Cerebellar nuclear complex (tissue), 1 donor: ENCODE results near the gene ACTG2.
"Not testable (repeated sequence)": the region's sequence is repeated elsewhere in the genome, so short reads cannot be mapped to it uniquely, and the experiment has no call there.

Experiments
- DNase-seq, 2 experiments: peaks; one replicate each; lab custom pipeline; 2025; lab: John Stamatoyannopoulos, UW

ACTG2 gene

DNA sequence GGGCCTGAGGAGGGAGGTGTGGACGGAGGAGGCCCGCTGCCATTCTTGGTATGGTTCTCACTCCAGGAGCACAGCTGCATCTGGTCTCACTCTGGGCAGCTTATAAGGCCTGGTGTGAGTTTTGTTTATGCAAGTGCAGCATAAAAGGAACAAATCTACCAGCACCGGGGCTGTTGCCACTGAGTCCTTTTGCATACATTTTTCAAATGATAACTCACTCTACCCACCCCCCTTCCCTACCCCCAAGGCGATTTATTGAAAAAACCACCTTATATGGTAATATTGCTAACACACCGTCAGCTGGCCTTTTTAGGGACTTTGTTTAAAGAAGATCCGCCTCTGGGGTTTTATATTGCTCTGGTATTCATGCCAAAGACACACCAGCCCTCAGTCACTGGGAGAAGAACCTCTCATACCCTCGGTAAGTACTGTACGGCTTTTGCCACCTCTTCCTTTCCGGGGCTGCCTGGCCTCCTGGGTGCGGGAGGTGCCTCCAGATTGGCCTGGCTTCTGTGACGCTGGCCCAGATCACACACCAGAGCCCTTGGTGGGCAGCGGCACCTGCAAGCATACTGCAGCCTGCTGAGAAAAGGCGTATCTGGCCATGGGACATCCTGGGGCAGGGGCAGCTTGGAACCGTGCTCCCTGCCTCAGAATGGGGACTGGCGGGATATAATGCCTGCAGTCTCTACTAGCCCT, at the start of gene ACTG2:
TSS of gene ACTG2 (plus strand) at position 378 of the 699 bp plus-strand sequence. CDS start 8,304 bp downstream, outside the sequence.
- DNase-seq = no peak

- no peak for DNase-seq
These were observed 48.7 kb upstream of the ACTG2 start for GRCh38 chr2:73844087-73844486.

DNA sequence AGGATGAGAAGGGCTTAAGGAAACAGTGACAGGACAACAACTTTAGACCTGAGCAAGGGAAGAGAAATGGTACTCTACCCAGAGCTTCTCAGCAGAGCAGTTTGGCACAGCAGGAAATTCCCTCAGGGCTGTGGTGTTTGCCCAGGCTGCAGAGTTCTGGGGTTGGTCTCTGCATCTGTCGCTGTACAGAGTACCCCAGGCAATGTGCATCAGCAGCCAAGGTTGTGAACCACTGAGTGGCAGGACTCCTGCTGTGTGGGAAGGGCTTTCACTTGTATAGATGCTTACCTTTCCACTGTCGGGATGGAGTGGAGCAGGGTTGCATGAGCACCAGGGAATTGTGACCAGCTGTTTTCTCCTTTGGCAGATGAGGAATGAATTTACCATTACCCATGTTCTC, 42.8 kb upstream of the ACTG2 start:
- DNase-seq = no peak

DNA sequence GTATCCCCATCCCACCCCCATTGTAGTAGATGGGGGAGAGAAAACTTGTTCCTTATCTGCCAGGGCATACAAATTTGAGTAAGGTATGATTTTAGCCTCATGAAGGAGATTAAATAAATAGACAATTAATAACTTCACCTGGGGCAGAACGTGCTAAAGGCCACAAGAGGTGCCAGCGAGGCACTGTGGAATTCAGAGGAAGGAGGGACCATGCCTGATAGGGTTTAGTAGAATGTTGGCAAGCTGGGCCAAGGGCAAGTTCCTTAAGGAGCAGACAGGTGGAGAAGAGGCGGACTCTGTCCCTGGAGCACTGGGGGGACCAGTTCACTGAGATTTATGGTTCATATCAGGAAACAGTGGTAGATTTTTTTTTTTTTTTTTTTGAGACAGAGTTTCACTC, 41.5 kb upstream of the ACTG2 start:
- no peak for DNase-seq

DNA sequence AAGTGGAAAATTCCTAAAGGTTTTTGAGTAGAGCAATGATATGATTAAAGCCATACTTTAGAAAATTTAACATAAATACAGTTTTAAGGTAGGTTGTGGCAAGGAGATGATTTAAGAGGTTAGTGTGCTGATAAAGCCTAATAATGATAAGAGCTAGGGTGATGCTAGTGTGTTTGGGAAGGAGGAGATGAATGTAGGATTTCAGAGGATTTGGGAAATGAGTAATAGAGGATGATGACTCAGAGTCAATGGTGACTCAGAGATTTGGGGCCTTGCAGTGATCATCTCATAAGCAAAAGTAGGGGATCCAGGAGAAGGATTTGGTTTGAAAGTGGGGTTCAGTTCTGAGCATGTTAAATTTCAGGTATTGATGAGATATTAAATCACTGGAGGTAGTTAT, 40.8 kb upstream of the ACTG2 start:
- no peak for DNase-seq

- no peak for DNase-seq
These were observed 37.3 kb upstream of the ACTG2 start for GRCh38 chr2:73855526-73855925.

GRCh38 chr2:73856214-73856613, 36.6 kb upstream of the ACTG2 start:
- DNase-seq = no peak

DNA sequence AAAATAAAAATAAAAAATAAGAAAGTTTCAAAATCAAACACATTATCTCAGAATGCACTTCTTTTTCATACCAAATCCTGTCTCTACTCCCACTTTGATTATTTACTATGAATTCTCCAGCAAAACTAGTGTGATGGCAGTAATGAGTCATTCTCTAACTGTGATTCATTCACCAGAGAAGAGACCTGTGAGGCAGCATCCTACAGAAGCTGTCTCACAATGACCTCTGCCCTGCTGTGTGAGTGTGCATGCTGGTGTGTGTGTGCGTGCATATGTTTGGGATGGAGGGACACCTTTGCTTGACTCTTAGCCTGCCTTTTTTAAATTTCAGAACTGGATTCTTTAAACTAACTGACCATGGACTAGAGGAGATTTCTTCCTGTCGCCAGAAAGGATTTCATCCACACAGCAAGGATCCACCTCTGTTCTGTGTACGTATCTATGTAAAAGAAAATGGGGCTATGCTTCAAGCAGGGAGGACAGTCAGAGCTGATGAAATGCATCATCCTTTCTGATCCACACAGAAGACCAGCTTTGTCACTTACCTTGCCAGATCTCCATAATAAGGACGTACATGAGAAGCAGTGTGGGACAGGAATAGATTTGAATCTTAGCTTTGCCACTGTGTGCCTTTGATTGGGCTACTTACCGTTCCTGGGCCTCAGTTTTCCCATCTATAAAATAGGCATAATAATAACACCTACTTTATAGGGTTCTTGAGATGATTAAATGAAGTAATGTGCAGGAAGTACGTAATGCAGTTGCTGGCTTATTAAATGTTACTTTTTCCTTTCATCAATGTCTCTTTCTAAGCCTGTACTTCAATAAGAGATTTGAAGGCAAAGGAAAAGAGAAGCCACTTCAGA, 32.9 kb upstream of the ACTG2 start:
- DNase-seq = no peak

DNA sequence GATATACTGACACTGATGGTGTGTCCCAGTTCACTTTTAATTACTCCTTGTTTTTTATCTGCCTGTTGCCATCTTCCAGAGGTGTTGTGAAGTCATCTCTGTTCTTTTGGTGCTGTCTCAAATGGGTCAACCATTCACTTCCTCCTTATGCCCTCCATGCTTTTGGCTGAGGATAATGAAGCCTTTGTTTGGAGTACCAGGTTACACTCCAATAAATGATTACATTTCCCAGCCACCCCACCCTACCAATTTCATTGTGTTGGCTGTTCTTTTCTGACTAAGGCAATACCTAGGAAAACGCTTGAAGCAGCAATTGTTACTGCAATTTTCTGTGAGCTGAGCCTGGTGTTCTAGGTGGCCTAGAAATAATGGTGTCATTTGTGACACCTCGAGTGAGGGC, 29.8 kb upstream of the ACTG2 start:
- DNase-seq = no peak

- no peak for DNase-seq
These were observed 24.4 kb upstream of the ACTG2 start for GRCh38 chr2:73868204-73868978.

- DNase-seq = no peak
These were observed 22.7 kb upstream of the ACTG2 start for GRCh38 chr2:73870084-73870483.

- DNase-seq = no peak
These were observed 15.6 kb upstream of the ACTG2 start for GRCh38 chr2:73877071-73877802.

GRCh38 chr2:73877984-73878383, 14.8 kb upstream of the ACTG2 start:
- DNase-seq = not testable (repeated sequence)

- no peak for DNase-seq
These were observed 7.4 kb upstream of the ACTG2 start for GRCh38 chr2:73885406-73885805.

- DNase-seq = no peak
These were observed 6.5 kb upstream of the ACTG2 start for GRCh38 chr2:73886357-73886756.

GRCh38 chr2:73887596-73888353, 5.0 kb upstream of the ACTG2 start:
- not testable (repeated sequence) for DNase-seq

GRCh38 chr2:73888388-73888787, 4.4 kb upstream of the ACTG2 start:
- no peak for DNase-seq

DNA sequence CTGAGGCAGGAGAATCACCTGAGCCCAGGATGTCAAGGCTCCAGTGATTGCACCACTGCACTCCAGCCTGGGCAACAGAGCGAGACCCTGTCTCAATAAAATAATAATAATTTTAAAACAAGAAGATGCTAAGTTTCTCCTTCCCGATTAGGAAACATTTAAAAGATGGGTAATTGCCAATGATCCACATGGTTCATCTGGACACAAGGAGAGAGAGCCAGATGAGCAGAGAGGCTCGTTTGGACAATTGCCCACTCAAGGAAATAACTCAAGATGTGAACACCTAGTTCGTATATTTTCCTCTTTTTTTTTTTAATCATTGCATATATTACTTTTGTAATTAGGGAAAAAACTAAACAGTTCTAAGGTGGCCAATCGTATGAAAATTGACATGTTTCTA, 3.6 kb upstream of the ACTG2 start:
- no peak for DNase-seq

GRCh38 chr2:73890301-73891092, 2.3 kb upstream of the ACTG2 start:
- DNase-seq = no peak

- no peak for DNase-seq
These were observed 1.4 kb upstream of the ACTG2 start for GRCh38 chr2:73891276-73891901.
